ENCODE measurements around the gene PLEKHH3.
"Not testable (repeated sequence)": the region's sequence is repeated elsewhere in the genome, so short reads cannot be mapped to it uniquely, and the experiment has no call there.

Gene PLEKHH3

GRCh38 chr17:42670789-42671657 lies 5.8 kb downstream of the PLEKHH3 start:
- no peak for DNase-seq (ENCODE audit: low read depth)

GRCh38 chr17:42669977-42670788 lies 6.6 kb downstream of the PLEKHH3 start:
- no peak for DNase-seq (ENCODE audit: low read depth)

- DNase-seq (ENCODE audit: low read depth) = no peak
Measured at GRCh38 chr17:42669705-42669976, 7.2 kb downstream of the PLEKHH3 start.

- peak; percentile 72 for DNase-seq (ENCODE audit: low read depth)
Measured at GRCh38 chr17:42667088-42667951, 9.5 kb downstream of the PLEKHH3 start.

- not testable (repeated sequence) for DNase-seq (ENCODE audit: low read depth)
Measured at GRCh38 chr17:42666126-42666525, 10.7 kb downstream of the PLEKHH3 start.

GRCh38 chr17:42665581-42666001 lies 11.2 kb downstream of the PLEKHH3 start:
- DNase-seq (ENCODE audit: low read depth) = no peak

- peak; percentile 71 for DNase-seq (ENCODE audit: low read depth)
Measured at GRCh38 chr17:42660692-42661345, 16.0 kb downstream of the PLEKHH3 start.

- not testable (repeated sequence) for DNase-seq (ENCODE audit: low read depth)
Measured at GRCh38 chr17:42659932-42660274, 16.9 kb downstream of the PLEKHH3 start.

- peak; percentile 83 for DNase-seq (ENCODE audit: low read depth)
Measured at GRCh38 chr17:42659079-42659931, 17.5 kb downstream of the PLEKHH3 start, which contains the start of gene TUBG2. Gene TUBG2, plus strand, starts transcription at chr17:42659284. Its CDS starts 220 bp downstream, at chr17:42659504.

- DNase-seq (ENCODE audit: low read depth) = no peak
Measured at GRCh38 chr17:42657824-42658588, 18.8 kb downstream of the PLEKHH3 start.

GRCh38 chr17:42655528-42655927 lies 21.3 kb downstream of the PLEKHH3 start:
- DNase-seq (ENCODE audit: low read depth) = no peak

- DNase-seq (ENCODE audit: low read depth) = peak; percentile 66
Measured at GRCh38 chr17:42653179-42654124, 23.3 kb downstream of the PLEKHH3 start.

- no peak for DNase-seq (ENCODE audit: low read depth)
Measured at GRCh38 chr17:42651392-42651791, 25.4 kb downstream of the PLEKHH3 start.

- DNase-seq (ENCODE audit: low read depth) = no peak
Measured at GRCh38 chr17:42647778-42648177, 29.0 kb downstream of the PLEKHH3 start.

GRCh38 chr17:42642336-42642735 lies 34.5 kb downstream of the PLEKHH3 start:
- no peak for DNase-seq (ENCODE audit: low read depth)

GRCh38 chr17:42640121-42640520 lies 36.7 kb downstream of the PLEKHH3 start:
- no peak for DNase-seq (ENCODE audit: low read depth)

- no peak for DNase-seq (ENCODE audit: low read depth)
Measured at GRCh38 chr17:42639525-42640113, 37.2 kb downstream of the PLEKHH3 start.

GRCh38 chr17:42632949-42633444 lies 43.8 kb downstream of the PLEKHH3 start:
- no peak for DNase-seq (ENCODE audit: low read depth)
